ENCODE data around the gene SUCLG2.

GRCh38 chr3:67468511-67468910 is 185.9 kb downstream of the SUCLG2 start:
- TF ChIP-seq CTCF (IDR thresholded peaks at IDR 0.05) (no peak), POLR2A (IDR thresholded peaks at IDR 0.05) (no peak)

All from body of pancreas (tissue), 4 donors.